Measurements from ENCODE around the gene IFT81.

The IFT81 gene

GRCh38 chr12:110171186-110171538, 47.0 kb downstream of the IFT81 start:
- Histone ChIP-seq H3K36me3 (no peaks in the 10 kb centered on the region), H3K27ac (no peak overlapping the region), H3K27me3 (no peaks in the 10 kb centered on the region), H3K9me3 (no peaks in the 10 kb centered on the region), H3K4me3 (ENCODE audit: low read depth in 1 of 2, low read length in 1 of 2) (no peak overlapping the region), H3K4me1 (ENCODE audit: control insufficient read depth in 1 of 2, insufficient read depth in 1 of 2, low read depth in 1 of 2, low read length in 1 of 2) (no peaks in the 10 kb centered on the region)
- TF ChIP-seq CTCF (IDR thresholded peaks at IDR 0.05) = no peak

DNA sequence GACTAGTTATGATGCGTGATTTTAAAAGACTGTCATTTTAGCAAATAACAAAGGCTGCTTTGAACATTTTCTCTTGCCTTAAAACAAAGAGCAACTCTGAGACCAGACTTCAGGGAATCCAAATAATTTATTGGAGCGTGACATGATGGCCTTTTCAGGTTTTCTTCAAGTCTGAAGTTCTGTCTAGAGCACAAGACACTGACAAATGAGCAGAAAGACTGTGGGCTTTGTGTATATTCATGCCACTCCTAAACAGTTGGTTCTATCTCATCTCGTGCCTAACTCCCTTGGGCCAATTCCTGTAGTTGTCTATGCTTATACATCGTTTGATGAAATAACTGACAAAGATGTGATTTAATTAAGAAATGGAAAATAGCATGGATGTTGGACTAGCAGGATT, 47.5 kb downstream of the IFT81 start:
- no peak overlapping the region for H3K4me3 ChIP-seq (ENCODE audit: low read depth in 1 of 2, low read length in 1 of 2)
- H3K27me3 ChIP-seq = no peaks in the 10 kb centered on the region
- H3K36me3 ChIP-seq = no peaks in the 10 kb centered on the region
- no peaks in the 10 kb centered on the region for H3K4me1 ChIP-seq (ENCODE audit: control insufficient read depth in 1 of 2, insufficient read depth in 1 of 2, low read depth in 1 of 2, low read length in 1 of 2)
- no peak for TF ChIP-seq CTCF (IDR thresholded peaks at IDR 0.05)
- H3K9me3 ChIP-seq = no peaks in the 10 kb centered on the region
- no peak overlapping the region for H3K27ac ChIP-seq

- H3K9me3 ChIP-seq = no peaks in the 10 kb centered on the region
- H3K27ac ChIP-seq = no peak overlapping the region
- no peaks in the 10 kb centered on the region for H3K4me1 ChIP-seq (ENCODE audit: control insufficient read depth in 1 of 2, insufficient read depth in 1 of 2, low read depth in 1 of 2, low read length in 1 of 2)
- no peaks in the 10 kb centered on the region for H3K27me3 ChIP-seq
- H3K4me3 ChIP-seq (ENCODE audit: low read depth in 1 of 2, low read length in 1 of 2) = no peak overlapping the region
- TF ChIP-seq CTCF (IDR thresholded peaks at IDR 0.05) = no peak
- H3K36me3 ChIP-seq = no peaks in the 10 kb centered on the region
Measured at GRCh38 chr12:110174373-110174996, 50.3 kb downstream of the IFT81 start.

GRCh38 chr12:110175201-110175600, 51.0 kb downstream of the IFT81 start:
- no peak overlapping the region for H3K27ac ChIP-seq
- H3K4me1 ChIP-seq (ENCODE audit: control insufficient read depth in 1 of 2, insufficient read depth in 1 of 2, low read depth in 1 of 2, low read length in 1 of 2) = no peaks in the 10 kb centered on the region
- H3K27me3 ChIP-seq = no peaks in the 10 kb centered on the region
- no peak for TF ChIP-seq CTCF (IDR thresholded peaks at IDR 0.05)
- no peak overlapping the region for H3K4me3 ChIP-seq (ENCODE audit: low read depth in 1 of 2, low read length in 1 of 2)
- H3K9me3 ChIP-seq = no peaks in the 10 kb centered on the region
- no peaks in the 10 kb centered on the region for H3K36me3 ChIP-seq

- H3K9me3 ChIP-seq = no peaks in the 10 kb centered on the region
- H3K36me3 ChIP-seq = no peaks in the 10 kb centered on the region
- H3K27me3 ChIP-seq = no peaks in the 10 kb centered on the region
- no peaks in the 10 kb centered on the region for H3K4me1 ChIP-seq (ENCODE audit: control insufficient read depth in 1 of 2, insufficient read depth in 1 of 2, low read depth in 1 of 2, low read length in 1 of 2)
- no peak overlapping the region for H3K27ac ChIP-seq
- no peak for TF ChIP-seq CTCF (IDR thresholded peaks at IDR 0.05)
- no peak overlapping the region for H3K4me3 ChIP-seq (ENCODE audit: low read depth in 1 of 2, low read length in 1 of 2)
Measured at GRCh38 chr12:110176745-110177144, 52.6 kb downstream of the IFT81 start.

DNA sequence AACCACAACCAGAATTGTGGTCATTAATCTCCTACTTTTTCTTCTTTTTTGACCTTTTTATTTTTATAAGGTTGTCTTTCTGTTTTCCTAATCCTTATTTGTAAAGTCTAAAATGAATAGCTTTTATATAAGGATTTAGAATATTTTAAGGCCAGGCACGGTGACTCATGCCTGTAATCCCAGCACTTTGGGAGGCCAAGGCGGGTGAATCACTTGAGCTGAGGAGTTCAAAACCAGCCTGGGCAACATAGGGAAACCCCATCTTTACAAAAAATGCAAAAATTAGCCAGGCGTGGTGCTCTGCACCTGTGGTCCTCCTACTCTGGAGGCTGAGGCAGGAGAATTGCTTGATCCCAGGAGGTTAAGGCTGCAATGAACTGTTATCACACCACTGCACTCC, 55.1 kb downstream of the IFT81 start:
- Histone ChIP-seq H3K9me3 (no peaks in the 10 kb centered on the region), H3K27me3 (no peaks in the 10 kb centered on the region), H3K36me3 (no peaks in the 10 kb centered on the region), H3K4me3 (ENCODE audit: low read depth in 1 of 2, low read length in 1 of 2) (no peak overlapping the region), H3K4me1 (ENCODE audit: control insufficient read depth in 1 of 2, insufficient read depth in 1 of 2, low read depth in 1 of 2, low read length in 1 of 2) (no peaks in the 10 kb centered on the region), H3K27ac (no peak overlapping the region)
- no peak for TF ChIP-seq CTCF (IDR thresholded peaks at IDR 0.05)

All from neutrophil (primary cell).